Liver (tissue), 9 donors: ENCODE measurements around the gene TANGO6. TPM values are rescaled to one million over a fixed set of nuclear protein-coding genes. Genes with fewer than 3 reads are reported as not detected.

Experiments
- DNase-seq: peaks from one replicate; pipeline ENCODE4 v3.0.0-alpha.2; 2017; ENCODE audit warnings: low spot score
- H3K27ac ChIP-seq, 2 donors: one replicate each; pipeline ENCODE4 v1.7.0; 2013; ENCODE audit warnings: inconsistent platforms in 2 of 2, low read length in 2 of 2, control low read depth in 1 of 2, low read depth in 1 of 2, mild to moderate bottlenecking in 1 of 2
- H3K27me3 ChIP-seq, 4 donors: one replicate each; pipeline versions ENCODE4 v1.6.1 to v1.7.0; 2013; ENCODE audit warnings: low read length in 3 of 4, inconsistent platforms in 1 of 4, mild to moderate bottlenecking in 1 of 4, moderate library complexity in 1 of 4; ENCODE audit not compliant: control insufficient read depth in 4 of 4, insufficient read depth in 4 of 4
- H3K36me3 ChIP-seq, 4 donors: one replicate each; pipeline versions ENCODE4 v1.6.1 to v1.7.0; 2013; ENCODE audit warnings: low read length in 3 of 4, mild to moderate bottlenecking in 3 of 4, low read depth in 1 of 4, moderate library complexity in 1 of 4; ENCODE audit not compliant: control insufficient read depth in 4 of 4, insufficient read depth in 3 of 4
- H3K4me1 ChIP-seq, 4 donors: one replicate each; pipeline versions ENCODE4 v1.6.1 to v1.7.0; 2013; ENCODE audit warnings: low read length in 3 of 4, mild to moderate bottlenecking in 3 of 4, moderate library complexity in 1 of 4; ENCODE audit not compliant: control insufficient read depth in 4 of 4, insufficient read depth in 4 of 4
- H3K4me3 ChIP-seq, 3 donors: one replicate each; pipeline versions ENCODE4 v1.6.1 to v1.7.0; 2013; ENCODE audit warnings: low read length in 3 of 3, control low read depth in 1 of 3, low read depth in 1 of 3, mild to moderate bottlenecking in 1 of 3
- H3K9ac ChIP-seq, 2 donors: one replicate each; pipeline ENCODE4 v1.7.0; 2013; ENCODE audit warnings: low read length in 2 of 2, mild to moderate bottlenecking in 2 of 2, moderate library complexity in 2 of 2, control low read depth in 1 of 2, low read depth in 1 of 2
- H3K9me3 ChIP-seq, 4 donors: one replicate each; pipeline versions ENCODE4 v1.6.1 to v1.7.0; 2013; ENCODE audit warnings: low read length in 3 of 4; ENCODE audit not compliant: control insufficient read depth in 4 of 4
- ATF3 ChIP-seq: IDR thresholded peaks from 2 replicates; pipeline ENCODE4 v1.6.1; 2016; ENCODE audit warnings: antibody characterized with exemption
- CTCF ChIP-seq: fragments of 150-350 bp; IDR thresholded peaks from 2 replicates; pipeline ENCODE4 v1.5.1; 2017; ENCODE audit warnings: improper control_type of control experiment, low read depth, low read length; ENCODE audit not compliant: missing input control
- EGR1 ChIP-seq, 2 donors: IDR thresholded peaks; 2 replicates each; pipeline ENCODE4 v1.6.1; 2016 to 2018; ENCODE audit warnings: antibody characterized with exemption in 2 of 2, low read depth in 2 of 2
- FOXA1 ChIP-seq: IDR thresholded peaks from 2 replicates; pipeline ENCODE4 v1.6.1; 2016; ENCODE audit warnings: antibody characterized with exemption
- GABPA ChIP-seq, 2 donors: IDR thresholded peaks in 1 of 2; conservative IDR thresholded peaks in 1 of 2; 2 replicates each; pipeline ENCODE4 v1.6.1; 2016; ENCODE audit warnings: antibody characterized with exemption in 2 of 2, mild to moderate bottlenecking in 1 of 2, moderate library complexity in 1 of 2
- HNF4A ChIP-seq, 2 donors: conservative IDR thresholded peaks; 2 replicates each; pipeline ENCODE4 v1.6.1; 2016; ENCODE audit warnings: antibody characterized with exemption in 2 of 2, mild to moderate bottlenecking in 2 of 2
- HNF4G ChIP-seq: IDR thresholded peaks from 2 replicates; pipeline ENCODE4 v1.6.1; 2016; ENCODE audit warnings: antibody characterized with exemption
- JUND ChIP-seq, 2 donors: IDR thresholded peaks; 2 replicates each; pipeline ENCODE4 v1.6.1; 2016; ENCODE audit warnings: antibody characterized with exemption in 2 of 2
- MAX ChIP-seq: IDR thresholded peaks from 2 replicates; pipeline ENCODE4 v1.6.1; 2016; ENCODE audit warnings: antibody characterized with exemption
- NR2F2 ChIP-seq: IDR thresholded peaks from 2 replicates; pipeline ENCODE4 v1.6.1; 2016; ENCODE audit warnings: antibody characterized with exemption
- RAD21 ChIP-seq, 2 donors: IDR thresholded peaks; 2 replicates each; pipeline ENCODE4 v1.6.1; 2016; ENCODE audit warnings: antibody characterized with exemption in 2 of 2, mild to moderate bottlenecking in 2 of 2
- REST ChIP-seq: IDR thresholded peaks from 2 replicates; pipeline ENCODE4 v1.6.1; 2016; ENCODE audit warnings: antibody characterized with exemption, mild to moderate bottlenecking
- RXRA ChIP-seq, 2 donors: IDR thresholded peaks; 2 replicates each; pipeline ENCODE4 v1.6.1; 2017 to 2018; ENCODE audit warnings: antibody characterized with exemption in 2 of 2, mild to moderate bottlenecking in 1 of 2
- SP1 ChIP-seq: IDR thresholded peaks from 2 replicates; pipeline ENCODE4 v1.6.1; 2018; ENCODE audit warnings: antibody characterized with exemption, mild to moderate bottlenecking
- YY1 ChIP-seq: IDR thresholded peaks from 2 replicates; pipeline ENCODE4 v1.6.1; 2016; ENCODE audit warnings: antibody characterized with exemption, mild to moderate bottlenecking
- ZBTB33 ChIP-seq: IDR thresholded peaks from 2 replicates; pipeline ENCODE4 v1.6.1; 2016; ENCODE audit warnings: antibody characterized with exemption
- WGBS: extraction: QIAGEN DNeasy Blood & Tissue Kit; methylation state at CpG from one replicate; pipeline ENCODE4 v1.1.7; 2013; 5-methylcytosine and 5-hydroxymethylcytosine counted together
- polyA plus RNA-seq, 2 donors: library from polyadenylated mRNA; stranded (reverse) in 1 of 2; unstranded in 1 of 2; fragments of 200-250 nt in 1 of 2; fragments of >200 nt in 1 of 2; fragmentation: Nextera tagmentation in 1 of 2; extraction: Ambion mirVana in 1 of 2; gene quantifications; one replicate each; pipeline versions ENCODE4 v1.2.1 to v1.2.3, GENCODE V29; 2013 to 2015
- total RNA-seq, 2 donors: library from RNA; depleted of rRNA; stranded (reverse); fragments of >200 nt; gene quantifications; one replicate each; pipeline ENCODE4 v1.2.3, GENCODE V29; 2014
- donor health status: healthy.
- donor health status: healthy.
- donor health status: healthy.
- donor health status: healthy.
- donor health status: healthy.

The TANGO6 gene
- total and polyA plus RNA-seq, 4 donors = 6.8 to 40.6 (median 10.5) TPM

GRCh38 chr16:69037373-69038160, 194.2 kb downstream of the TANGO6 start:
- H3K27me3 ChIP-seq = no peaks in the 10 kb centered on the region
- H3K36me3 ChIP-seq = peaks cover 1 to 21% (median 18%) of the 10 kb centered on the region in 4 donors
- TF ChIP-seq REST (no peak), RAD21 (IDR thresholded peaks at IDR 0.05) (no peak), JUND (IDR thresholded peaks at IDR 0.05) (no peak), NR2F2 (no peak), SP1 (no peak), FOXA1 (no peak), YY1 (no peak), HNF4A (conservative IDR thresholded peaks at IDR 0.05) (no peak), EGR1 (IDR thresholded peaks at IDR 0.05; ENCODE audit: low read depth in 2 of 2) (no peak), GABPA (IDR thresholded peaks at IDR 0.05 in 1 of 2, conservative IDR thresholded peaks at IDR 0.05 in 1 of 2) (no peak), MAX (no peak), ATF3 (no peak), RXRA (IDR thresholded peaks at IDR 0.05) (no peak), ZBTB33 (no peak), CTCF (no peak), HNF4G (no peak)
- 92% methylated on average over 6 of the region's 6 CpGs for WGBS
- H3K9ac ChIP-seq = no peak overlapping the region
- peaks cover 2 to 14% (median 11%) of the 10 kb centered on the region in 4 donors for H3K4me1 ChIP-seq
- DNase-seq = no peak
- peaks cover 0 to 6% (median 0%) of the 10 kb centered on the region in 4 donors for H3K9me3 ChIP-seq
- H3K4me3 ChIP-seq = no peak overlapping the region
- no peak overlapping the region for H3K27ac ChIP-seq
